ENCODE results near the gene CASK.
"Not testable (repeated sequence)": the region's sequence is repeated elsewhere in the genome, so short reads cannot be mapped to it uniquely, and the experiment has no call there.

The CASK gene

GRCh38 chrX:41665686-41666085, 257.7 kb downstream of the CASK start:
- peaks cover 0 to 6% of the 10 kb centered on the region in 2 donors for H3K4me1 ChIP-seq (ENCODE audit: control insufficient read depth in 1 of 2, insufficient read depth in 2 of 2, low read length in 2 of 2)
- H3K36me3 ChIP-seq (ENCODE audit: control insufficient read depth in 1 of 2, insufficient read depth in 2 of 2, low read length in 2 of 2): peaks cover 5 to 12% of the 10 kb centered on the region in 2 donors
- no peaks in the 10 kb centered on the region for H3K9me3 ChIP-seq (ENCODE audit: control insufficient read depth in 1 of 2, low read length in 2 of 2)
- H3K27me3 ChIP-seq (ENCODE audit: control insufficient read depth in 1 of 2, insufficient read depth in 2 of 2, low read length in 2 of 2): no peaks in the 10 kb centered on the region
- H3K9ac ChIP-seq (ENCODE audit: low read depth in 1 of 2, low read length in 2 of 2): no peak overlapping the region
- no peak overlapping the region for H3K4me3 ChIP-seq (ENCODE audit: low read depth in 1 of 2, low read length in 2 of 2)
- no peak overlapping the region for H3K27ac ChIP-seq (ENCODE audit: low read depth, low read length)

GRCh38 chrX:41664908-41665307, 258.4 kb downstream of the CASK start:
- Histone ChIP-seq H3K36me3 (ENCODE audit: control insufficient read depth in 1 of 2, insufficient read depth in 2 of 2, low read length in 2 of 2) (peaks cover 5 to 15% of the 10 kb centered on the region in 2 donors), H3K9me3 (ENCODE audit: control insufficient read depth in 1 of 2, low read length in 2 of 2) (no peaks in the 10 kb centered on the region), H3K4me3 (ENCODE audit: low read depth in 1 of 2, low read length in 2 of 2) (no peak overlapping the region), H3K27ac (ENCODE audit: low read depth, low read length) (no peak overlapping the region), H3K27me3 (ENCODE audit: control insufficient read depth in 1 of 2, insufficient read depth in 2 of 2, low read length in 2 of 2) (no peaks in the 10 kb centered on the region), H3K9ac (ENCODE audit: low read depth in 1 of 2, low read length in 2 of 2) (no peak overlapping the region), H3K4me1 (ENCODE audit: control insufficient read depth in 1 of 2, insufficient read depth in 2 of 2, low read length in 2 of 2) (peaks cover 0 to 6% of the 10 kb centered on the region in 2 donors)

GRCh38 chrX:41664375-41664901, 258.9 kb downstream of the CASK start:
- H3K36me3 ChIP-seq (ENCODE audit: control insufficient read depth in 1 of 2, insufficient read depth in 2 of 2, low read length in 2 of 2): peaks cover 5 to 11% of the 10 kb centered on the region in 2 donors
- no peaks in the 10 kb centered on the region for H3K27me3 ChIP-seq (ENCODE audit: control insufficient read depth in 1 of 2, insufficient read depth in 2 of 2, low read length in 2 of 2)
- no peaks in the 10 kb centered on the region for H3K9me3 ChIP-seq (ENCODE audit: control insufficient read depth in 1 of 2, low read length in 2 of 2)
- H3K27ac ChIP-seq (ENCODE audit: low read depth, low read length): no peak overlapping the region
- peaks cover 0 to 6% of the 10 kb centered on the region in 2 donors for H3K4me1 ChIP-seq (ENCODE audit: control insufficient read depth in 1 of 2, insufficient read depth in 2 of 2, low read length in 2 of 2)
- no peak overlapping the region for H3K9ac ChIP-seq (ENCODE audit: low read depth in 1 of 2, low read length in 2 of 2)
- no peak overlapping the region for H3K4me3 ChIP-seq (ENCODE audit: low read depth in 1 of 2, low read length in 2 of 2)

GRCh38 chrX:41661366-41662095, 261.8 kb downstream of the CASK start:
- H3K4me1 ChIP-seq (ENCODE audit: control insufficient read depth in 1 of 2, insufficient read depth in 2 of 2, low read length in 2 of 2): peaks cover 0 to 4% of the 10 kb centered on the region in 2 donors
- no peak overlapping the region for H3K27ac ChIP-seq (ENCODE audit: low read depth, low read length)
- H3K9ac ChIP-seq (ENCODE audit: low read depth in 1 of 2, low read length in 2 of 2): no peak overlapping the region
- H3K4me3 ChIP-seq (ENCODE audit: low read depth in 1 of 2, low read length in 2 of 2): no peak overlapping the region
- no peaks in the 10 kb centered on the region for H3K9me3 ChIP-seq (ENCODE audit: control insufficient read depth in 1 of 2, low read length in 2 of 2)
- peaks cover 11 to 27% of the 10 kb centered on the region in 2 donors for H3K36me3 ChIP-seq (ENCODE audit: control insufficient read depth in 1 of 2, insufficient read depth in 2 of 2, low read length in 2 of 2)
- H3K27me3 ChIP-seq (ENCODE audit: control insufficient read depth in 1 of 2, insufficient read depth in 2 of 2, low read length in 2 of 2): no peaks in the 10 kb centered on the region

- Histone ChIP-seq H3K4me1 (ENCODE audit: control insufficient read depth in 1 of 2, insufficient read depth in 2 of 2, low read length in 2 of 2) (no peaks in the 10 kb centered on the region), H3K36me3 (ENCODE audit: control insufficient read depth in 1 of 2, insufficient read depth in 2 of 2, low read length in 2 of 2) (peaks cover 6 to 49% of the 10 kb centered on the region in 2 donors), H3K4me3 (ENCODE audit: low read depth in 1 of 2, low read length in 2 of 2) (no peak overlapping the region), H3K9me3 (ENCODE audit: control insufficient read depth in 1 of 2, low read length in 2 of 2) (no peaks in the 10 kb centered on the region), H3K27me3 (ENCODE audit: control insufficient read depth in 1 of 2, insufficient read depth in 2 of 2, low read length in 2 of 2) (no peaks in the 10 kb centered on the region), H3K27ac (ENCODE audit: low read depth, low read length) (no peak overlapping the region), H3K9ac (ENCODE audit: low read depth in 1 of 2, low read length in 2 of 2) (no peak overlapping the region)
These were observed 267.7 kb downstream of the CASK start for GRCh38 chrX:41655631-41656030.

GRCh38 chrX:41655101-41655500, 268.3 kb downstream of the CASK start:
- H3K27ac ChIP-seq (ENCODE audit: low read depth, low read length): no peak overlapping the region
- H3K27me3 ChIP-seq (ENCODE audit: control insufficient read depth in 1 of 2, insufficient read depth in 2 of 2, low read length in 2 of 2): no peaks in the 10 kb centered on the region
- peaks cover 6 to 46% of the 10 kb centered on the region in 2 donors for H3K36me3 ChIP-seq (ENCODE audit: control insufficient read depth in 1 of 2, insufficient read depth in 2 of 2, low read length in 2 of 2)
- H3K4me3 ChIP-seq (ENCODE audit: low read depth in 1 of 2, low read length in 2 of 2): no peak overlapping the region
- H3K9me3 ChIP-seq (ENCODE audit: control insufficient read depth in 1 of 2, low read length in 2 of 2): no peaks in the 10 kb centered on the region
- no peaks in the 10 kb centered on the region for H3K4me1 ChIP-seq (ENCODE audit: control insufficient read depth in 1 of 2, insufficient read depth in 2 of 2, low read length in 2 of 2)
- H3K9ac ChIP-seq (ENCODE audit: low read depth in 1 of 2, low read length in 2 of 2): no peak overlapping the region

- Histone ChIP-seq H3K9ac (ENCODE audit: low read depth in 1 of 2, low read length in 2 of 2) (no peak overlapping the region), H3K4me1 (ENCODE audit: control insufficient read depth in 1 of 2, insufficient read depth in 2 of 2, low read length in 2 of 2) (no peaks in the 10 kb centered on the region), H3K9me3 (ENCODE audit: control insufficient read depth in 1 of 2, low read length in 2 of 2) (no peaks in the 10 kb centered on the region), H3K27ac (ENCODE audit: low read depth, low read length) (no peak overlapping the region), H3K27me3 (ENCODE audit: control insufficient read depth in 1 of 2, insufficient read depth in 2 of 2, low read length in 2 of 2) (no peaks in the 10 kb centered on the region), H3K36me3 (ENCODE audit: control insufficient read depth in 1 of 2, insufficient read depth in 2 of 2, low read length in 2 of 2) (peaks cover 4 to 34% of the 10 kb centered on the region in 2 donors), H3K4me3 (ENCODE audit: low read depth in 1 of 2, low read length in 2 of 2) (no peak overlapping the region)
These were observed 270.2 kb downstream of the CASK start for GRCh38 chrX:41653125-41653524.

GRCh38 chrX:41646201-41646600, 277.2 kb downstream of the CASK start:
- H3K36me3 ChIP-seq (ENCODE audit: control insufficient read depth in 1 of 2, insufficient read depth in 2 of 2, low read length in 2 of 2); H3K27ac ChIP-seq (ENCODE audit: low read depth, low read length); H3K4me3 ChIP-seq (ENCODE audit: low read depth in 1 of 2, low read length in 2 of 2); H3K9me3 ChIP-seq (ENCODE audit: control insufficient read depth in 1 of 2, low read length in 2 of 2); H3K4me1 ChIP-seq (ENCODE audit: control insufficient read depth in 1 of 2, insufficient read depth in 2 of 2, low read length in 2 of 2); H3K9ac ChIP-seq (ENCODE audit: low read depth in 1 of 2, low read length in 2 of 2); H3K27me3 ChIP-seq (ENCODE audit: control insufficient read depth in 1 of 2, insufficient read depth in 2 of 2, low read length in 2 of 2): not testable (repeated sequence)

GRCh38 chrX:41634284-41634683, 289.1 kb downstream of the CASK start:
- Histone ChIP-seq H3K27ac (ENCODE audit: low read depth, low read length) (no peak overlapping the region), H3K36me3 (ENCODE audit: control insufficient read depth in 1 of 2, insufficient read depth in 2 of 2, low read length in 2 of 2) (no peaks in the 10 kb centered on the region), H3K9ac (ENCODE audit: low read depth in 1 of 2, low read length in 2 of 2) (no peak overlapping the region), H3K4me1 (ENCODE audit: control insufficient read depth in 1 of 2, insufficient read depth in 2 of 2, low read length in 2 of 2) (no peaks in the 10 kb centered on the region), H3K4me3 (ENCODE audit: low read depth in 1 of 2, low read length in 2 of 2) (no peak overlapping the region), H3K9me3 (ENCODE audit: control insufficient read depth in 1 of 2, low read length in 2 of 2) (no peaks in the 10 kb centered on the region), H3K27me3 (ENCODE audit: control insufficient read depth in 1 of 2, insufficient read depth in 2 of 2, low read length in 2 of 2) (no peaks in the 10 kb centered on the region)

- Histone ChIP-seq H3K4me1 (ENCODE audit: control insufficient read depth in 1 of 2, insufficient read depth in 2 of 2, low read length in 2 of 2) (no peaks in the 10 kb centered on the region), H3K27me3 (ENCODE audit: control insufficient read depth in 1 of 2, insufficient read depth in 2 of 2, low read length in 2 of 2) (no peaks in the 10 kb centered on the region), H3K9ac (ENCODE audit: low read depth in 1 of 2, low read length in 2 of 2) (no peak overlapping the region), H3K27ac (ENCODE audit: low read depth, low read length) (no peak overlapping the region), H3K36me3 (ENCODE audit: control insufficient read depth in 1 of 2, insufficient read depth in 2 of 2, low read length in 2 of 2) (peaks cover 0 to 12% of the 10 kb centered on the region in 2 donors), H3K4me3 (ENCODE audit: low read depth in 1 of 2, low read length in 2 of 2) (no peak overlapping the region), H3K9me3 (ENCODE audit: control insufficient read depth in 1 of 2, low read length in 2 of 2) (no peaks in the 10 kb centered on the region)
These were observed 293.3 kb downstream of the CASK start for GRCh38 chrX:41630091-41630490.
